Measurements from ENCODE around the gene ANKRD44.

GRCh38 chr2:197277794-197278193, 32.8 kb downstream of the ANKRD44 start:
- no peak for TF ChIP-seq CTCF (IDR thresholded peaks at IDR 0.05; ENCODE audit: low read length)
- TF ChIP-seq EZH2 (IDR thresholded peaks at IDR 0.05; ENCODE audit: borderline replicate concordance, low read length), result no peak
